ENCODE measurements around the gene TSHZ2.

The TSHZ2 gene

GRCh38 chr20:53104884-53105283 lies 132.7 kb downstream of the TSHZ2 start:
- H3K9me3 ChIP-seq (ENCODE audit: control insufficient read depth, insufficient read depth, low read depth, low read length): no peaks in the 10 kb centered on the region
- H3K4me1 ChIP-seq (ENCODE audit: control insufficient read depth, insufficient read depth, low read length): no peaks in the 10 kb centered on the region
- H3K27me3 ChIP-seq (ENCODE audit: control insufficient read depth, insufficient read depth, low read length): no peaks in the 10 kb centered on the region
- no peak overlapping the region for H3K4me3 ChIP-seq (ENCODE audit: low read depth, low read length)
- no peak overlapping the region for H3K9ac ChIP-seq (ENCODE audit: low read length)
- no peaks in the 10 kb centered on the region for H3K36me3 ChIP-seq (ENCODE audit: control insufficient read depth, insufficient read depth, low read length)
- H3K27ac ChIP-seq (ENCODE audit: low read depth, low read length): no peak overlapping the region

DNA sequence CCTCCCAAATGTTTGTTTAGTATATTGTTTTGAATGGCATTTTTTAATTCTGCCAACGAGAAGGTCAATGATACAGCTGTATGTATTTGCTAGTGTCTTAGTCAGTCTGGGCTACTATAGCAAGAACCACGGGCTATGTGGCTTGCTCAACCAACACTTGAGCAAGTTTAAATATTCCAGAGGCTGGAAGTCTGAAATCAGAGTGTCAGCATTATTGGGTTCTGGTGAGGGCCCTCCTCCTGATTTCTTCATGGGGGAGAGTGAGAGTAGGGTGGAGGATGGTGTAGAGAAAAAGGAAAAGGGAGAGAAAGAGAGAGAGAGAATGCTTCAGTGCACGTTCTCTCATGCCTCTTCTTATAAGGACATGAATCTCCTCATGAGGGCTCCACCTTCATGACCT lies 144.6 kb downstream of the TSHZ2 start:
- no peak overlapping the region for H3K4me3 ChIP-seq (ENCODE audit: low read depth, low read length)
- no peaks in the 10 kb centered on the region for H3K36me3 ChIP-seq (ENCODE audit: control insufficient read depth, insufficient read depth, low read length)
- no peaks in the 10 kb centered on the region for H3K27me3 ChIP-seq (ENCODE audit: control insufficient read depth, insufficient read depth, low read length)
- peaks cover 3% of the 10 kb centered on the region; the same call in 1 of the 2 replicates for H3K4me1 ChIP-seq (ENCODE audit: control insufficient read depth, insufficient read depth, low read length)
- no peak overlapping the region for H3K9ac ChIP-seq (ENCODE audit: low read length)
- H3K9me3 ChIP-seq (ENCODE audit: control insufficient read depth, insufficient read depth, low read depth, low read length): no peaks in the 10 kb centered on the region
- H3K27ac ChIP-seq (ENCODE audit: low read depth, low read length): no peak overlapping the region

DNA sequence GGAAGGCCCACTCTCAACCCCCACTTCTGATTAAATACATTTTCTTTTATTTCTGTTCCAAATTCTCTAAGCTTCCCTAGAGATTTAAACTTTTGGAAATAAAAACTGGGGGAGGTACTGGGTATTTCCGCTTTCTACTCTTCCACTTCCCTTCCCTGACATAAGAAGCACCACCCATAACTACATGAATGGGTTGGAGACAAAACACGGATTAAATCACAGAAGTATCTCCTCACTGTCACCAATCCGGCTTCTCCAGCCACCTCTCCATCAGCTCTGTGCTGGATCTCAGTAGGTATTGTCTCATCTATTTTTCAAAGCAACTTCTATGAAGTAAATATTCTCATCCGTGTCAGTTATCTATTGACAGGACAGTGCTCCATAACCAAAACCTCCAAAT lies 150.7 kb downstream of the TSHZ2 start:
- Histone ChIP-seq H3K27ac (ENCODE audit: low read depth, low read length) (no peak overlapping the region), H3K27me3 (ENCODE audit: control insufficient read depth, insufficient read depth, low read length) (no peaks in the 10 kb centered on the region), H3K4me3 (ENCODE audit: low read depth, low read length) (no peak overlapping the region), H3K4me1 (ENCODE audit: control insufficient read depth, insufficient read depth, low read length) (peaks cover 13% of the 10 kb centered on the region), H3K9me3 (ENCODE audit: control insufficient read depth, insufficient read depth, low read depth, low read length) (no peaks in the 10 kb centered on the region), H3K36me3 (ENCODE audit: control insufficient read depth, insufficient read depth, low read length) (no peaks in the 10 kb centered on the region), H3K9ac (ENCODE audit: low read length) (no peak overlapping the region)

- Histone ChIP-seq H3K4me3 (ENCODE audit: low read depth, low read length) (no peak overlapping the region), H3K36me3 (ENCODE audit: control insufficient read depth, insufficient read depth, low read length) (no peaks in the 10 kb centered on the region)
Observed at GRCh38 chr20:53124075-53124551, 152.0 kb downstream of the TSHZ2 start.

GRCh38 chr20:53124803-53125202 lies 152.6 kb downstream of the TSHZ2 start:
- Histone ChIP-seq H3K27me3 (ENCODE audit: control insufficient read depth, insufficient read depth, low read length) (no peaks in the 10 kb centered on the region), H3K27ac (ENCODE audit: low read depth, low read length) (no peak overlapping the region), H3K4me3 (ENCODE audit: low read depth, low read length) (no peak overlapping the region), H3K4me1 (ENCODE audit: control insufficient read depth, insufficient read depth, low read length) (peaks cover 15% of the 10 kb centered on the region), H3K36me3 (ENCODE audit: control insufficient read depth, insufficient read depth, low read length) (no peaks in the 10 kb centered on the region), H3K9ac (ENCODE audit: low read length) (no peak overlapping the region), H3K9me3 (ENCODE audit: control insufficient read depth, insufficient read depth, low read depth, low read length) (no peaks in the 10 kb centered on the region)

More at GRCh38 chr20:53124075-53124551, 152.0 kb downstream of the TSHZ2 start:
- H3K4me1 ChIP-seq (ENCODE audit: control insufficient read depth, insufficient read depth, low read length): peaks cover 15% of the 10 kb centered on the region
- no peaks in the 10 kb centered on the region for H3K9me3 ChIP-seq (ENCODE audit: control insufficient read depth, insufficient read depth, low read depth, low read length)
- H3K27ac ChIP-seq (ENCODE audit: low read depth, low read length): no peak overlapping the region
- no peaks in the 10 kb centered on the region for H3K27me3 ChIP-seq (ENCODE audit: control insufficient read depth, insufficient read depth, low read length)
- H3K9ac ChIP-seq (ENCODE audit: low read length): no peak overlapping the region

DNA sequence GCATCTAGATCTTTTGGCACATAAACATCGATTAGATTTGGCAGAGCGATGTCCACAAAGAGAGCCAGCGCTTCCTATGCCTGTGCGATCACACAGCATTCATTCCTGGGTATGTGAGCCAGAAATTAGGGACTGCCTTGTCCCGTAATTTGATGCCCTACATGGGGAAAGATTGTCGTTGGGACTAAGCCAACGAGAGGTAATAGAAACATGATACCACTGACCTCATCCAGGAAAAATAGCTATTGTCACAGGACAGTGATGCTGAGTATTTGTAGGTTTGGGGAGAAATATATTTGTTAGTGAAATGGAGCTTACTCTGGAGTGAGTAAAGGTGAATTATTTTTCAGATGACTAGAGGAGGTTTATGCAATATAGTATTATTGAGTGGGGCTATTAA lies 154.0 kb downstream of the TSHZ2 start:
- Histone ChIP-seq H3K9me3 (ENCODE audit: control insufficient read depth, insufficient read depth, low read depth, low read length) (no peaks in the 10 kb centered on the region), H3K4me3 (ENCODE audit: low read depth, low read length) (no peak overlapping the region), H3K9ac (ENCODE audit: low read length) (no peak overlapping the region), H3K4me1 (ENCODE audit: control insufficient read depth, insufficient read depth, low read length) (peaks cover 15% of the 10 kb centered on the region), H3K27me3 (ENCODE audit: control insufficient read depth, insufficient read depth, low read length) (no peaks in the 10 kb centered on the region), H3K27ac (ENCODE audit: low read depth, low read length) (no peak overlapping the region), H3K36me3 (ENCODE audit: control insufficient read depth, insufficient read depth, low read length) (no peaks in the 10 kb centered on the region)

GRCh38 chr20:53127027-53127426 lies 154.9 kb downstream of the TSHZ2 start:
- no peaks in the 10 kb centered on the region for H3K36me3 ChIP-seq (ENCODE audit: control insufficient read depth, insufficient read depth, low read length)
- no peaks in the 10 kb centered on the region for H3K9me3 ChIP-seq (ENCODE audit: control insufficient read depth, insufficient read depth, low read depth, low read length)
- no peak overlapping the region for H3K9ac ChIP-seq (ENCODE audit: low read length)
- H3K27ac ChIP-seq (ENCODE audit: low read depth, low read length): no peak overlapping the region
- H3K4me3 ChIP-seq (ENCODE audit: low read depth, low read length): no peak overlapping the region
- H3K27me3 ChIP-seq (ENCODE audit: control insufficient read depth, insufficient read depth, low read length): no peaks in the 10 kb centered on the region
- H3K4me1 ChIP-seq (ENCODE audit: control insufficient read depth, insufficient read depth, low read length): peaks cover 22% of the 10 kb centered on the region

DNA sequence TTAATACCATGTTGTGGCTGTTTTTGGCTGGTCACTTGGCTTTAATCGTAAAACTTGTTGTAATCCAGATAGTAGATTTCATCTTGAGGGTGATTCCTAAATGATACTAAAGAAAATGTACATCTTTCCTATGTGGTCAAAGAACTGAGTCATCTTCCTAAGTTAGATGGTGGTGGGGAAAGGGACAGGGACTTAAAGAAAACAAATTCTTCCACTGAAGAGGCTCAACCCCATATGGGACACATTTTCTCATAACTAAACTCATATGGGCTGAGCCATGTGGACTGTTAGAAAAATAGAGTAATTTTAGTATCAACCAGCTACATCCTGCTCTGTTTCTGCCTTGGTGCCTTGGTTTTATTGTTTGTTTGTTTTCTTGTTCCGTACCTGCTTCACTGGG lies 155.8 kb downstream of the TSHZ2 start:
- Histone ChIP-seq H3K36me3 (ENCODE audit: control insufficient read depth, insufficient read depth, low read length) (no peaks in the 10 kb centered on the region), H3K9ac (ENCODE audit: low read length) (no peak overlapping the region), H3K27ac (ENCODE audit: low read depth, low read length) (no peak overlapping the region), H3K4me3 (ENCODE audit: low read depth, low read length) (no peak overlapping the region), H3K4me1 (ENCODE audit: control insufficient read depth, insufficient read depth, low read length) (peaks cover 23% of the 10 kb centered on the region), H3K9me3 (ENCODE audit: control insufficient read depth, insufficient read depth, low read depth, low read length) (no peaks in the 10 kb centered on the region), H3K27me3 (ENCODE audit: control insufficient read depth, insufficient read depth, low read length) (no peaks in the 10 kb centered on the region)

GRCh38 chr20:53129563-53129962 lies 157.4 kb downstream of the TSHZ2 start:
- Histone ChIP-seq H3K9ac (ENCODE audit: low read length) (no peak overlapping the region), H3K4me1 (ENCODE audit: control insufficient read depth, insufficient read depth, low read length) (peaks cover 26% of the 10 kb centered on the region), H3K36me3 (ENCODE audit: control insufficient read depth, insufficient read depth, low read length) (no peaks in the 10 kb centered on the region), H3K4me3 (ENCODE audit: low read depth, low read length) (no peak overlapping the region), H3K27me3 (ENCODE audit: control insufficient read depth, insufficient read depth, low read length) (no peaks in the 10 kb centered on the region), H3K27ac (ENCODE audit: low read depth, low read length) (no peak overlapping the region), H3K9me3 (ENCODE audit: control insufficient read depth, insufficient read depth, low read depth, low read length) (no peaks in the 10 kb centered on the region)

- H3K4me1 ChIP-seq (ENCODE audit: control insufficient read depth, insufficient read depth, low read length): peaks cover 26% of the 10 kb centered on the region
- H3K9ac ChIP-seq (ENCODE audit: low read length): no peak overlapping the region
- H3K27me3 ChIP-seq (ENCODE audit: control insufficient read depth, insufficient read depth, low read length): no peaks in the 10 kb centered on the region
- H3K4me3 ChIP-seq (ENCODE audit: low read depth, low read length): no peak overlapping the region
- H3K27ac ChIP-seq (ENCODE audit: low read depth, low read length): no peak overlapping the region
- H3K36me3 ChIP-seq (ENCODE audit: control insufficient read depth, insufficient read depth, low read length): no peaks in the 10 kb centered on the region
- H3K9me3 ChIP-seq (ENCODE audit: control insufficient read depth, insufficient read depth, low read depth, low read length): no peaks in the 10 kb centered on the region
Observed at GRCh38 chr20:53130795-53131194, 158.6 kb downstream of the TSHZ2 start.

DNA sequence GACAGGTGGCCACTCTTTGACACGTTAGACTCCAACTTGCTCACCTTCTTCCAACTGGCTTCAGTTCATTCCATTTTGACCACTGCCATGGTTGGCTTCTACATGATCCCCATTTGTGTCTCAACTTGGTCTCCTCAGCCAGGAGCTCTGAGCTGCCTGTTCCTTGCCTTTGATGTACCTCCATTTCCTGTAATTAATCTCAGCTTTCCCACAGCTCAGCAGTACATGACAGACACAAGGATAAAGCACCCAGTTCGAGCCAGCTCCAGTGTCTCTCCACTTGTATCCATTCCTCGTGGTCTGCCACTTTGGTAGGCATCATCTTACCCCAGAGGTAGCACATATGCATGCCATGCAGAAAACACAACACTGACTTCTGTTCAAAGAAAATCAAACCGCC lies 161.0 kb downstream of the TSHZ2 start:
- Histone ChIP-seq H3K27me3 (ENCODE audit: control insufficient read depth, insufficient read depth, low read length) (no peaks in the 10 kb centered on the region), H3K9me3 (ENCODE audit: control insufficient read depth, insufficient read depth, low read depth, low read length) (no peaks in the 10 kb centered on the region), H3K4me1 (ENCODE audit: control insufficient read depth, insufficient read depth, low read length) (peaks cover 15% of the 10 kb centered on the region), H3K36me3 (ENCODE audit: control insufficient read depth, insufficient read depth, low read length) (no peaks in the 10 kb centered on the region), H3K4me3 (ENCODE audit: low read depth, low read length) (no peak overlapping the region), H3K9ac (ENCODE audit: low read length) (no peak overlapping the region), H3K27ac (ENCODE audit: low read depth, low read length) (no peak overlapping the region)

DNA sequence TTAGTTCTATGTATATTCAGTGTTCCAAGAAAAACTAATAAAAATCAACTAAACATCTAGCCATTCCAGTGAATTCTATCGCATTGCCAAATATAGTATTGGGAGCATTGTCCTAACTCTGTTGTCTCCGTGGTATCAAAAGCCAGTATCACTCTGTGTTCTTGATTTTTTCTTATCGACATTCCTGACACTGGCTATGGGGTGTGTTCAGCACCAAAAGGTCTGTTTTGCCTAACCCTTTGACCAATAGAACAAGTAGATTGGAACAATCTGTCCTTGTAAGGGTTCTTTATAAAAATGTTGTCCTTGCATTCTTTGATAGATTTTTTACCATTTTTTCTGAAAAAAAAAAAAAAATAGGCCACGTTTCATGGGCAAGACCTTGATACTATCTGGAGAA lies 161.5 kb downstream of the TSHZ2 start:
- no peaks in the 10 kb centered on the region for H3K27me3 ChIP-seq (ENCODE audit: control insufficient read depth, insufficient read depth, low read length)
- no peak overlapping the region for H3K9ac ChIP-seq (ENCODE audit: low read length)
- no peaks in the 10 kb centered on the region for H3K36me3 ChIP-seq (ENCODE audit: control insufficient read depth, insufficient read depth, low read length)
- no peak overlapping the region for H3K4me3 ChIP-seq (ENCODE audit: low read depth, low read length)
- no peak overlapping the region for H3K27ac ChIP-seq (ENCODE audit: low read depth, low read length)
- no peaks in the 10 kb centered on the region for H3K9me3 ChIP-seq (ENCODE audit: control insufficient read depth, insufficient read depth, low read depth, low read length)
- peaks cover 15% of the 10 kb centered on the region for H3K4me1 ChIP-seq (ENCODE audit: control insufficient read depth, insufficient read depth, low read length)

Measured in HUES6 (cell line).